Measurements from ENCODE around the gene TGFBI.

TGFBI gene

DNA sequence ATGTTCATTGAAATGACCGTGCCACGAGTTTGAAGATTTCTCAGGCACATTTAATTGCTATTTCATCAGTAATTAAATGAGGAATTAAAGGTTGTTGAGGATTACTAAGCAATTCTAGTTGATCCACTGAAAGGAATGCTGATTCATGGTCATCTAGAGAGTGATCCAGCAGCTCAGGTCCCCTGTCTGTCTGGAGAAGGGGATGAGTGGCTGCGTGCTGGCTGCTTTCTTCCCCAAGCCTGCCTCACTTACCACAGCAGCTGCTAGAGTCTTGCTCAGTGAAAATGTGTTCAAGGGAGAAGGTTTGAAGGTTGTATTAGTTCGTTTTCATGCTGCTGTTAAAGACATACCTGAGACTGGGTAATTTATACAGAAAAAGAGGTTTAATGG, 7.8 kb upstream of the TGFBI start:
- Histone ChIP-seq H3K27ac (ENCODE audit: low read length) (no peak overlapping the region), H3K79me2 (ENCODE audit: insufficient read depth, low read length) (no peaks in the 10 kb centered on the region), H3K4me1 (ENCODE audit: insufficient read depth, low read length) (no peaks in the 10 kb centered on the region), H3K27me3 (ENCODE audit: insufficient read depth, low read length, poor library complexity) (peaks cover 5% of the 10 kb centered on the region), H3K4me3 (ENCODE audit: low read depth in 1 of 2, low read length in 2 of 2) (no peak overlapping the region), H3K9ac (ENCODE audit: low read depth, low read length) (no peak overlapping the region), H2AFZ (ENCODE audit: low read depth, low read length) (no peak overlapping the region), H4K20me1 (ENCODE audit: insufficient read depth, low read length) (no peaks in the 10 kb centered on the region), H3K4me2 (ENCODE audit: insufficient read depth, low read length) (no peak overlapping the region), H3K9me3 (ENCODE audit: insufficient read depth, low read length, severe bottlenecking) (no peaks in the 10 kb centered on the region), H3K36me3 (ENCODE audit: insufficient read depth, low read length) (no peaks in the 10 kb centered on the region)
- TF ChIP-seq, protein P1, sequence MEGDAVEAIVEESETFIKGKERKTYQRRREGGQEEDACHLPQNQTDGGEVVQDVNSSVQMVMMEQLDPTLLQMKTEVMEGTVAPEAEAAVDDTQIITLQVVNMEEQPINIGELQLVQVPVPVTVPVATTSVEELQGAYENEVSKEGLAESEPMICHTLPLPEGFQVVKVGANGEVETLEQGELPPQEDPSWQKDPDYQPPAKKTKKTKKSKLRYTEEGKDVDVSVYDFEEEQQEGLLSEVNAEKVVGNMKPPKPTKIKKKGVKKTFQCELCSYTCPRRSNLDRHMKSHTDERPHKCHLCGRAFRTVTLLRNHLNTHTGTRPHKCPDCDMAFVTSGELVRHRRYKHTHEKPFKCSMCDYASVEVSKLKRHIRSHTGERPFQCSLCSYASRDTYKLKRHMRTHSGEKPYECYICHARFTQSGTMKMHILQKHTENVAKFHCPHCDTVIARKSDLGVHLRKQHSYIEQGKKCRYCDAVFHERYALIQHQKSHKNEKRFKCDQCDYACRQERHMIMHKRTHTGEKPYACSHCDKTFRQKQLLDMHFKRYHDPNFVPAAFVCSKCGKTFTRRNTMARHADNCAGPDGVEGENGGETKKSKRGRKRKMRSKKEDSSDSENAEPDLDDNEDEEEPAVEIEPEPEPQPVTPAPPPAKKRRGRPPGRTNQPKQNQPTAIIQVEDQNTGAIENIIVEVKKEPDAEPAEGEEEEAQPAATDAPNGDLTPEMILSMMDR (IDR thresholded peaks at IDR 0.05; ENCODE audit: borderline replicate concordance, extremely low read depth, low read length, poor library complexity, severe bottlenecking): no peak
- TF ChIP-seq EZH2 (IDR thresholded peaks at IDR 0.05; ENCODE audit: borderline replicate concordance, low read depth, low read length, severe bottlenecking): no peak
- no peak for DNase-seq
- no peak for ATAC-seq (ENCODE audit: insufficient read depth, low read depth)

- Histone ChIP-seq H3K9ac (ENCODE audit: low read depth, low read length) (no peak overlapping the region), H3K4me2 (ENCODE audit: insufficient read depth, low read length) (no peak overlapping the region), H3K27ac (ENCODE audit: low read length) (no peak overlapping the region), H3K4me3 (ENCODE audit: low read depth in 1 of 2, low read length in 2 of 2) (no peak overlapping the region), H3K4me1 (ENCODE audit: insufficient read depth, low read length) (no peaks in the 10 kb centered on the region), H3K27me3 (ENCODE audit: insufficient read depth, low read length, poor library complexity) (peaks cover 5% of the 10 kb centered on the region), H3K9me3 (ENCODE audit: insufficient read depth, low read length, severe bottlenecking) (no peaks in the 10 kb centered on the region), H2AFZ (ENCODE audit: low read depth, low read length) (no peak overlapping the region), H4K20me1 (ENCODE audit: insufficient read depth, low read length) (no peaks in the 10 kb centered on the region), H3K36me3 (ENCODE audit: insufficient read depth, low read length) (no peaks in the 10 kb centered on the region), H3K79me2 (ENCODE audit: insufficient read depth, low read length) (no peaks in the 10 kb centered on the region)
- DNase-seq: no peak
- ATAC-seq (ENCODE audit: insufficient read depth, low read depth): no peak
- TF ChIP-seq, protein P1 (IDR thresholded peaks at IDR 0.05; ENCODE audit: borderline replicate concordance, extremely low read depth, low read length, poor library complexity, severe bottlenecking): no peak
- no peak for TF ChIP-seq EZH2 (IDR thresholded peaks at IDR 0.05; ENCODE audit: borderline replicate concordance, low read depth, low read length, severe bottlenecking)
Observed at GRCh38 chr5:136022965-136023364, 5.8 kb upstream of the TGFBI start.

DNA sequence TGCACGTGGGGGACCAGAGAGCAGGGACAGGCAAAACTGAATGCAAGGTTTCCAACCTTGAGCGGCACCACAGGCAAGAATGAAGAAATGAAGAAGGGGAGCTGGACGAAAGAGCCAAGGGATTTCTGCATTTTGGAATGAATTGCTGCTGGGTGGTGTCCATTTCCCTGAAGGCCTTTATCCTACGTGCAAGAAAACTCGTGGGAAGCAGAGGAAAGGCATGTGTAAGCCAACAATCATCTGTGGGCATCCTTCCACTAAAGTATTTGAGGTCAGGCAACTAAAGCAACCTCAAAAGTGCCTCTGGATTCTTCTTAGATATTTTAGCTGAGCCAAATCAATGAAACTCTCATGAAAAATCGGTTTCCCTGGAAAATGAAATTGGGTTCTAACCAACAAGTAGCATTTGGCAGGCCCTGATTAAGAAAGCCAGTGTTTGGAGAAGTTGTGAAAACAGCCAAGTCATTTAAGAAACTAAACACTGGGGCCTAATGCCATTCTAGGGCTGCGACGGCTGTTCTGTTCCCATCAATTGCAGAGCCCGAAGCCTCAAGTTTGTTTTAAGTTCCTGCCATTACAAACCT, 4.7 kb upstream of the TGFBI start:
- Histone ChIP-seq H3K4me3 (ENCODE audit: low read depth in 1 of 2, low read length in 2 of 2) (no peak overlapping the region), H3K4me1 (ENCODE audit: insufficient read depth, low read length) (no peaks in the 10 kb centered on the region), H3K79me2 (ENCODE audit: insufficient read depth, low read length) (no peaks in the 10 kb centered on the region), H2AFZ (ENCODE audit: low read depth, low read length) (no peak overlapping the region), H4K20me1 (ENCODE audit: insufficient read depth, low read length) (no peaks in the 10 kb centered on the region), H3K36me3 (ENCODE audit: insufficient read depth, low read length) (no peaks in the 10 kb centered on the region), H3K9ac (ENCODE audit: low read depth, low read length) (no peak overlapping the region), H3K27me3 (ENCODE audit: insufficient read depth, low read length, poor library complexity) (peaks cover 5% of the 10 kb centered on the region), H3K9me3 (ENCODE audit: insufficient read depth, low read length, severe bottlenecking) (no peaks in the 10 kb centered on the region), H3K27ac (ENCODE audit: low read length) (no peak overlapping the region), H3K4me2 (ENCODE audit: insufficient read depth, low read length) (no peak overlapping the region)
- no peak for ATAC-seq (ENCODE audit: insufficient read depth, low read depth)
- DNase-seq: no peak
- TF ChIP-seq, protein P1 (IDR thresholded peaks at IDR 0.05; ENCODE audit: borderline replicate concordance, extremely low read depth, low read length, poor library complexity, severe bottlenecking): no peak
- no peak for TF ChIP-seq EZH2 (IDR thresholded peaks at IDR 0.05; ENCODE audit: borderline replicate concordance, low read depth, low read length, severe bottlenecking)

All from DND-41 (cell line).